Measurements from ENCODE around the gene ELOVL5. TPM values are rescaled to one million over a fixed set of nuclear protein-coding genes. Genes with fewer than 3 reads are reported as not detected.

Gene ELOVL5
- total RNA-seq, 4 donors from 2014 or later = 12.4 to 50.0 (median 33.2) TPM

DNA sequence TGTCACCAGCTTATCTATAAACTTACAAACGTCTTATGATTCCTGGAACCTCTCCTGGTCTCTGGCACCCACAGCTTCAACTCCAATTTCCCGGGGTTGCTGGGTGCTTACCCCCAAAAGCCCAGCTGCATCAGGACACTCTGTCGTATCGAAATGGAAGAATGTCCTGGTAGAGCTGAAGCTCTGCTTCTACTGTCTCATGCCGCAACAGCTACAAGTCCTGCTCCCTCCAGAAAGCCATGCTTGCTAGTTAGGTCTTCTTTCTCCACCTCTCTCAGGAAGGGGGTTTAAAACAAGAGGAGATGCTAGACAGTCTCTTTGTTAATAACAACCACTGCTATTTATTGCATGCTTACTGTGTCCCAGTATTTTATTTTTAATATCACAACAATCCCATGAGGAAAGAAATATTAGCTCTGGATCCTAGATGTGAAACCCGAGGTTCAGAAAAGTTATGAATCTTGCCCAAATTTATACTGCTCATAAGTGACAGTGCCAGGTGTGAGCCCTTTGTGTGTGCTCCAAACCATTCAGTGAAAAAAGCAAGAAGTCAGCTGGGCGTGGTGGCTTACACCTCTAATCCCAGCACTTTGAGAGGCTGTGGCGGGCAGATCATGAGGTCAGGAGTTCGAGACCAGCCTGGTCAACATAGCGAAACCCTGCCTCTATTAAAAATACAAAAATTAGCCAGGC lies 117.8 kb downstream of the ELOVL5 start:
- WGBS, 2 donors = 84 to 86% methylated on average over 7 to 9 of the region's 10 CpGs
- no peak for DNase-seq
- Histone ChIP-seq H3K4me1 (no peaks in the 10 kb centered on the region), H3K36me3 (no peaks in the 10 kb centered on the region), H3K4me3 (no peak overlapping the region), H3K9me3 (no peaks in the 10 kb centered on the region), H3K27ac (no peak overlapping the region), H3K27me3 (no peaks in the 10 kb centered on the region)
- intact Hi-C loops (cut with DNase I) = no loop called here
- TF ChIP-seq, protein P1, sequence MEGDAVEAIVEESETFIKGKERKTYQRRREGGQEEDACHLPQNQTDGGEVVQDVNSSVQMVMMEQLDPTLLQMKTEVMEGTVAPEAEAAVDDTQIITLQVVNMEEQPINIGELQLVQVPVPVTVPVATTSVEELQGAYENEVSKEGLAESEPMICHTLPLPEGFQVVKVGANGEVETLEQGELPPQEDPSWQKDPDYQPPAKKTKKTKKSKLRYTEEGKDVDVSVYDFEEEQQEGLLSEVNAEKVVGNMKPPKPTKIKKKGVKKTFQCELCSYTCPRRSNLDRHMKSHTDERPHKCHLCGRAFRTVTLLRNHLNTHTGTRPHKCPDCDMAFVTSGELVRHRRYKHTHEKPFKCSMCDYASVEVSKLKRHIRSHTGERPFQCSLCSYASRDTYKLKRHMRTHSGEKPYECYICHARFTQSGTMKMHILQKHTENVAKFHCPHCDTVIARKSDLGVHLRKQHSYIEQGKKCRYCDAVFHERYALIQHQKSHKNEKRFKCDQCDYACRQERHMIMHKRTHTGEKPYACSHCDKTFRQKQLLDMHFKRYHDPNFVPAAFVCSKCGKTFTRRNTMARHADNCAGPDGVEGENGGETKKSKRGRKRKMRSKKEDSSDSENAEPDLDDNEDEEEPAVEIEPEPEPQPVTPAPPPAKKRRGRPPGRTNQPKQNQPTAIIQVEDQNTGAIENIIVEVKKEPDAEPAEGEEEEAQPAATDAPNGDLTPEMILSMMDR (IDR thresholded peaks at IDR 0.05) = no peak
- no peak for TF ChIP-seq POLR2A (IDR thresholded peaks at IDR 0.05)

DNA sequence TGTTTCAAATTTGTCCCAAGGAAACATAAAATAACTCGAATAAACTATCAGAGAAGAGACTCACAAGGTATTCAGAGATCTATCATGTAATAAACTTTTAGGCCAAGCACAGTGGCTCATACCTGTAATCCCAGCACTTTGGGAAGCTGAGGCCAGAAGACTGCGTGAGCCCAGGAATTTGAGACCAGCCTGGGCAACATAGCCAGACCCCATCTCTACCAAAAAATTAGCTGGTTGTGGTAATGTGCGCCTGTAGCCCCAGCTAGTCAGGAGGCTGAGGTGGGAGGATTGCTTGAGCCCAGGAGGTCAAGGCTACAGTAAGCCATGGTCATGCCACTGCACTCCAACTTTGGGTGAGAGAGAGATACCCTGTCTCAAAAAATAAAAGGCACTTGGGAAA lies 120.9 kb downstream of the ELOVL5 start:
- Histone ChIP-seq H3K36me3 (no peaks in the 10 kb centered on the region), H3K27ac (no peak overlapping the region), H3K27me3 (no peaks in the 10 kb centered on the region), H3K4me1 (no peaks in the 10 kb centered on the region), H3K9me3 (no peaks in the 10 kb centered on the region), H3K4me3 (no peak overlapping the region)
- DNase-seq = no peak
- 96 to 98% methylated on average over 2 to 3 of the region's 3 CpGs for WGBS, 2 donors
- intact Hi-C loops (cut with DNase I) = no loop called here
- TF ChIP-seq POLR2A (IDR thresholded peaks at IDR 0.05) = no peak
- TF ChIP-seq, protein P1 (IDR thresholded peaks at IDR 0.05) = no peak

DNA sequence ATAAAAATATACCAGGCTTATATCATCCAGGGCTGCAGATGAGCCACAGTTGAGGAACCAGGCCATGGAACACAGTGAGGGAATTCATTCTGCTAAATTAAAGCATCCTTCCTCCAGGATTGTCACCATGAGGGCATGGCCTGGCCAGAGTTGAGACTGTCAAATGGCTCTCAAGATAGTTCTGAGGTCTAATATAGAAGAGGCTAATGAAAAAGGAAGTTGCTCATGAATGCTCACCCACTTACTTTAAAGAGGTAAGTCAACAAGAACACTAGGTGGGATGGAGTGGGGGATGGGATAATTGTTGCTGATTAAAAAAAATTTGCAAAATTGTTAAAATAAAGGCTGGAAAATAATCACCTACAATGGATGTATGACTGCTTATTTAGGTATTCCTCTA lies 128.1 kb downstream of the ELOVL5 start:
- intact Hi-C loops (cut with DNase I) = no loop called here
- Histone ChIP-seq H3K27me3 (no peaks in the 10 kb centered on the region), H3K27ac (no peak overlapping the region), H3K36me3 (no peaks in the 10 kb centered on the region), H3K9me3 (no peaks in the 10 kb centered on the region), H3K4me3 (no peak overlapping the region), H3K4me1 (no peaks in the 10 kb centered on the region)
- no peak for DNase-seq
- TF ChIP-seq POLR2A (IDR thresholded peaks at IDR 0.05) = no peak
- TF ChIP-seq, protein P1 (IDR thresholded peaks at IDR 0.05) = no peak

Small RNAs within 50 kb of the gene (small RNA-seq; reads per million reads assigned to genes)
- gene MIR5685 = 0 reads per million in 4 donors
- 0 to 0.45 (median 0.29) reads per million in 4 donors for gene RNU1-136P

Other genes with a start within 250 kb of the ELOVL5 start
- gene GCM1, start 200.1 kb downstream of the ELOVL5 start, total RNA-seq = under 1 TPM in 1 of 4 donors, not detected in 3; 0.08 TPM
- gene GCLC, start 196.2 kb upstream of the ELOVL5 start, total RNA-seq = 100 to 1,000 TPM in 2 of 4 donors, 10 to 100 TPM in 2; 71.0 to 121 (median 105) TPM